Gastrocnemius medialis (tissue), 4 donors: ENCODE measurements around the gene ZFHX3. TPM values are rescaled to one million over a fixed set of nuclear protein-coding genes. Genes with fewer than 3 reads are reported as not detected.

ENCODE experiments used
- ATAC-seq, 2 donors: fragments of 150-250 bp; one replicate each; pipeline ENCODE4 v1.9.1; 2016
- DNase-seq, 2 donors: peaks; one replicate each; pipeline ENCODE4 v3.0.0-alpha.2; 2019
- H3K27ac ChIP-seq, 4 donors: fragments of 200-600 bp; sonication (generic); 1 replicate in 1 of 4; 2 replicates in 3 of 4; pipeline ENCODE4 v1.5.1; 2016 to 2018; ENCODE audit warnings: mild to moderate bottlenecking in 2 of 4, moderate library complexity in 1 of 4
- H3K27me3 ChIP-seq, 3 donors: fragments of 200-600 bp; sonication (generic) in 2 of 3; 1 replicate in 1 of 3; 2 replicates in 2 of 3; pipeline versions ENCODE4 v1.5.1 to v1.6.0; 2016 to 2019; ENCODE audit warnings: mild to moderate bottlenecking in 1 of 3, moderate library complexity in 1 of 3
- H3K36me3 ChIP-seq, 2 donors: fragments of 200-600 bp; sonication (generic) in 1 of 2; one replicate each; pipeline ENCODE4 v1.5.1; 2017 to 2018
- H3K4me1 ChIP-seq, 2 donors: fragments of 200-600 bp; sonication (generic) in 1 of 2; one replicate each; pipeline ENCODE4 v1.5.1; 2016 to 2017; ENCODE audit warnings: mild to moderate bottlenecking in 2 of 2
- H3K4me3 ChIP-seq, 4 donors: fragments of 200-600 bp; sonication (generic) in 3 of 4; 1 replicate in 1 of 4; 2 replicates in 3 of 4; pipeline ENCODE4 v1.5.1; 2016 to 2019; ENCODE audit warnings: mild to moderate bottlenecking in 2 of 4
- H3K9me3 ChIP-seq, 3 donors: fragments of 200-600 bp; sonication (generic) in 2 of 3; 1 replicate in 1 of 3; 2 replicates in 2 of 3; pipeline ENCODE4 v1.5.1; 2016 to 2019
- CTCF ChIP-seq, 5 experiments: fragments of 450-650 bp in 3 of 5; fragments of 200-600 bp in 2 of 5; sonication (generic) in 2 of 5; IDR thresholded peaks in 4 of 5; conservative IDR thresholded peaks in 1 of 5; 1 replicate in 4 of 5; 2 replicates in 1 of 5; pipeline ENCODE4 v1.5.1; 2016 to 2019; ENCODE audit warnings: antibody characterized with exemption in 5 of 5, mild to moderate bottlenecking in 3 of 5, moderate library complexity in 3 of 5
- POLR2A ChIP-seq, 2 donors: fragments of 450-650 bp; IDR thresholded peaks; one replicate each; pipeline ENCODE4 v1.6.1; 2017; ENCODE audit warnings: antibody characterized with exemption in 2 of 2, mild to moderate bottlenecking in 2 of 2, moderate library complexity in 2 of 2
- in situ Hi-C, 4 donors: fragments of 200-750 bp; cut with MboI; loops; one replicate each; pipeline versions ENCODE4 v1.15.0 to v1.8.0; 2017; ENCODE audit warnings: low sequenced_read_pairs in 4 of 4
- intact Hi-C: fragments of 100-400 bp; cut with DNase I; formaldehyde crosslinking; loops from one replicate; pipeline ENCODE4 v1.15.1; 2023; ENCODE audit warnings: low total_unique reads
- total RNA-seq, 4 donors: library from RNA; depleted of rRNA; stranded (reverse); fragments of >200 nt; gene quantifications; one replicate each; pipeline versions ENCODE4 v1.1.0 to v1.2.3, GENCODE V29; 2016

Gene ZFHX3
- total RNA-seq, 4 donors from 2014 or later: 14.0 to 28.5 (median 27.3) TPM

- ATAC-seq (no peak), DNase-seq (no peak)
- in situ Hi-C loops: no loop called here
- TF ChIP-seq CTCF (IDR thresholded peaks at IDR 0.05 in 4 of 5, conservative IDR thresholded peaks at IDR 0.05 in 1 of 5) (no peak), POLR2A (IDR thresholded peaks at IDR 0.05) (no peak)
- Histone ChIP-seq H3K4me3 (no peak overlapping the region), H3K4me1 (peaks cover 3 to 8% of the 10 kb centered on the region in 2 donors), H3K27ac (no peak overlapping the region), H3K36me3 (peaks cover 0 to 22% of the 10 kb centered on the region in 2 donors), H3K27me3 (no peaks in the 10 kb centered on the region), H3K9me3 (no peaks in the 10 kb centered on the region)
- intact Hi-C loops: no loop called here
These were observed 236.7 kb downstream of the ZFHX3 start for GRCh38 chr16:72811188-72811720.

- in situ Hi-C loops (no loop called here), intact Hi-C loops (no loop called here)
- no peak for ATAC-seq
- TF ChIP-seq CTCF (IDR thresholded peaks at IDR 0.05 in 4 of 5, conservative IDR thresholded peaks at IDR 0.05 in 1 of 5) (no peak), POLR2A (IDR thresholded peaks at IDR 0.05) (no peak)
- Histone ChIP-seq H3K27ac (no peak overlapping the region), H3K4me1 (peaks cover 3 to 8% of the 10 kb centered on the region in 2 donors), H3K9me3 (no peaks in the 10 kb centered on the region), H3K4me3 (no peak overlapping the region), H3K36me3 (peaks cover 0 to 22% of the 10 kb centered on the region in 2 donors), H3K27me3 (no peaks in the 10 kb centered on the region)
- no peak for DNase-seq
These were observed 237.4 kb downstream of the ZFHX3 start for GRCh38 chr16:72810480-72810879.

- Histone ChIP-seq H3K4me1 (peaks cover 0 to 8% of the 10 kb centered on the region in 2 donors), H3K27ac (no peak overlapping the region), H3K27me3 (no peaks in the 10 kb centered on the region), H3K9me3 (no peaks in the 10 kb centered on the region), H3K36me3 (peaks cover 0 to 22% of the 10 kb centered on the region in 2 donors), H3K4me3 (no peak overlapping the region)
- no peak for ATAC-seq
- in situ Hi-C loops (no loop called here), intact Hi-C loops (no loop called here)
- TF ChIP-seq CTCF (IDR thresholded peaks at IDR 0.05 in 4 of 5, conservative IDR thresholded peaks at IDR 0.05 in 1 of 5): no peak
- TF ChIP-seq POLR2A (IDR thresholded peaks at IDR 0.05): no peak
- DNase-seq: no peak
These were observed 238.5 kb downstream of the ZFHX3 start for GRCh38 chr16:72809446-72809845.

- Histone ChIP-seq H3K27ac (no peak overlapping the region), H3K9me3 (no peaks in the 10 kb centered on the region), H3K36me3 (peaks cover 0 to 22% of the 10 kb centered on the region in 2 donors), H3K27me3 (no peaks in the 10 kb centered on the region), H3K4me1 (peaks cover 0 to 8% of the 10 kb centered on the region in 2 donors), H3K4me3 (no peak overlapping the region)
- intact Hi-C loops: no loop called here
- TF ChIP-seq POLR2A (IDR thresholded peaks at IDR 0.05): no peak
- no peak for TF ChIP-seq CTCF (IDR thresholded peaks at IDR 0.05 in 4 of 5, conservative IDR thresholded peaks at IDR 0.05 in 1 of 5)
- no peak for DNase-seq
- ATAC-seq: no peak
- in situ Hi-C loops: no loop called here
These were observed 239.2 kb downstream of the ZFHX3 start for GRCh38 chr16:72808754-72809153.

GRCh38 chr16:72807245-72807644 is 240.7 kb downstream of the ZFHX3 start:
- TF ChIP-seq POLR2A (IDR thresholded peaks at IDR 0.05) (no peak), CTCF (IDR thresholded peaks at IDR 0.05 in 4 of 5, conservative IDR thresholded peaks at IDR 0.05 in 1 of 5) (no peak)
- no peaks in the 10 kb centered on the region for H3K9me3 ChIP-seq
- ATAC-seq: no peak
- in situ Hi-C loops (no loop called here), intact Hi-C loops (no loop called here)
- H3K36me3 ChIP-seq: peaks cover 0 to 22% of the 10 kb centered on the region in 2 donors
- DNase-seq: no peak
- no peaks in the 10 kb centered on the region for H3K4me1 ChIP-seq
- no peak overlapping the region for H3K4me3 ChIP-seq
- H3K27me3 ChIP-seq: no peaks in the 10 kb centered on the region
- no peak overlapping the region for H3K27ac ChIP-seq
